ENCODE results near the gene KCNE1. TPM values are rescaled to one million over a fixed set of nuclear protein-coding genes. Genes with fewer than 3 reads are reported as not detected.
"Not testable (repeated sequence)": the region's sequence is repeated elsewhere in the genome, so short reads cannot be mapped to it uniquely, and the experiment has no call there.

Gene KCNE1
- total and polyA plus RNA-seq, 2 donors from 2014 or later = 2.5 to 4.4 TPM

DNA sequence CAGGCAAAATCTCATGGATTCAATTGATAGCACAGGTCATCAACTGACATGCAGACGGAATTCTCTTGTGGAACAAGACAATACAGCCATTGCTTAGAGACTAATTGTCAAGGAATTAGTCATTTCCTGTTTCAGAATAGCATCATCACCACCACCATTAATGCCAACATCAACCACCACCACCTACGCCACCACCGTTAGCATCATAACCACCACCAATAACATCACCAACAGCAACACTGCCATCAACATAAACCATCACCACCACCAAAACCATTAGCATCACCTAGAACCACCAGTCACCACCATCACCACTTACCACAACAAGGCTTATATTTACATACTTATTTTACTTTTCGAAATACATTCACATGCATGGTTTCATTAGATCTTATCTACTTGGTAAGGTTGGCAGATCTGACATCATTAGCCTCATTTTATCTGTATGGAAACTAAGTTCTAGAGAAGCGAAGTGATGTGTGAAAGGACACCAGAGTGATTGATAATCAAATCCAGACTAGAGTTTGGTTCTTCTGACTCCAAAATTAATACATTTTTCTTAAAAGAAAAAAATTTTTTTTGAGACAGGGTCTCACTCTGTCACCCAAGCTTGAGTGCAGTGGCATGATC is 94.4 kb downstream of the KCNE1 start:
- intact Hi-C loops (cut with DNase I); FAIRE-seq; DNase-seq: not testable (repeated sequence)

DNA sequence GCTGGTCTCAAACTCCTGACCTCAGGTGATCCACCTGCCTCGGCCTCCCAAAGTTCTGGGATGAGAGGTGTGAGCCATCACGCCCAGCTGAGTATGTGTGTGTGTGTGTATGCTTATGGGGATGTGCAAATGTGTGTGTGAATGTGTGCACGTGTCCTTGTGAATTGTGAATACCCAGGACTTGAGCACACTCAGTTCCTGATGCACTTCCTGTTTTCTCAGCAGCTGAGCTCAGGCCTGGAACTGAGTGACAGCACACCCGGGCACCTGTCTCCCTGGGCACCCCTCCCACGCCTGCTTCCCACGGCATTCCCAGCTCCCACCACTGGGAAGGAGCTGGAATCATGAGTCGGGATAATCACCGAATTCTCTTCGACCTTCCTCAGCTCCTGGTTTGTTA is 104.7 kb downstream of the KCNE1 start:
- intact Hi-C loops (cut with DNase I); H3K27ac ChIP-seq (ENCODE audit: low read depth in 2 of 2, low read length in 2 of 2); H3K4me3 ChIP-seq (ENCODE audit: low read length in 3 of 3); FAIRE-seq; H3K4me1 ChIP-seq (ENCODE audit: control insufficient read depth in 2 of 3, insufficient read depth in 2 of 3, low read depth in 1 of 3, low read length in 3 of 3); H3K9ac ChIP-seq (ENCODE audit: low read length in 3 of 3); H3K27me3 ChIP-seq (ENCODE audit: control insufficient read depth, insufficient read depth, low read length); DNase-seq; H3K36me3 ChIP-seq (ENCODE audit: control insufficient read depth in 2 of 3, insufficient read depth in 3 of 3, low read length in 3 of 3); H3K9me3 ChIP-seq (ENCODE audit: control insufficient read depth in 2 of 3, insufficient read depth in 1 of 3, low read length in 3 of 3): not testable (repeated sequence)

More for the DNA sequence above, 94.4 kb downstream of the KCNE1 start:
- H3K27ac ChIP-seq (ENCODE audit: low read depth in 2 of 2, low read length in 2 of 2); H3K4me3 ChIP-seq (ENCODE audit: low read length in 3 of 3); H3K9ac ChIP-seq (ENCODE audit: low read length in 3 of 3); H3K9me3 ChIP-seq (ENCODE audit: control insufficient read depth in 2 of 3, insufficient read depth in 1 of 3, low read length in 3 of 3); H3K27me3 ChIP-seq (ENCODE audit: control insufficient read depth, insufficient read depth, low read length); H3K4me1 ChIP-seq (ENCODE audit: control insufficient read depth in 2 of 3, insufficient read depth in 2 of 3, low read depth in 1 of 3, low read length in 3 of 3); H3K36me3 ChIP-seq (ENCODE audit: control insufficient read depth in 2 of 3, insufficient read depth in 3 of 3, low read length in 3 of 3): not testable (repeated sequence)

DNA sequence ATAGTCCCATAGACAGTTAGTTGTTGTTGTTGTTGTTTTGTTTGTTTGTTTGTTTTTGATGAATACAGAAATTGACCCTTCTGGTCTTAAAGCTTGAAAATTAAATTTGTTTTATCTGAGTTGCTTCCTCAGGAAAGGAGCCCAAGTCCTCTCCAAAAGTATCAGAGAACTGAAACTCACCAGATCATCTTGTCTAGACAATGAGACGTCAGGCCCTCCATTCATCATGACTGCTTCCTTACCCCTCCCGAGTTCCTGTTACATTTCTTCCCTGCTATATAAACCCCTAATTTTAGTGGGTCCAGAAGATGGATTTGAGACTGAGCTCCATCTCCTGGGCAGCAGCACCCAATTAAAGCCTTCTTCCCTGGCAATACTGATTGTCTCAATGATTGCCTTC is 105.3 kb downstream of the KCNE1 start:
- H3K4me3 ChIP-seq (ENCODE audit: low read length in 3 of 3); FAIRE-seq; intact Hi-C loops (cut with DNase I); H3K27me3 ChIP-seq (ENCODE audit: control insufficient read depth, insufficient read depth, low read length); H3K9ac ChIP-seq (ENCODE audit: low read length in 3 of 3); H3K36me3 ChIP-seq (ENCODE audit: control insufficient read depth in 2 of 3, insufficient read depth in 3 of 3, low read length in 3 of 3); H3K4me1 ChIP-seq (ENCODE audit: control insufficient read depth in 2 of 3, insufficient read depth in 2 of 3, low read depth in 1 of 3, low read length in 3 of 3); DNase-seq; H3K27ac ChIP-seq (ENCODE audit: low read depth in 2 of 2, low read length in 2 of 2); H3K9me3 ChIP-seq (ENCODE audit: control insufficient read depth in 2 of 3, insufficient read depth in 1 of 3, low read length in 3 of 3): not testable (repeated sequence)

DNA sequence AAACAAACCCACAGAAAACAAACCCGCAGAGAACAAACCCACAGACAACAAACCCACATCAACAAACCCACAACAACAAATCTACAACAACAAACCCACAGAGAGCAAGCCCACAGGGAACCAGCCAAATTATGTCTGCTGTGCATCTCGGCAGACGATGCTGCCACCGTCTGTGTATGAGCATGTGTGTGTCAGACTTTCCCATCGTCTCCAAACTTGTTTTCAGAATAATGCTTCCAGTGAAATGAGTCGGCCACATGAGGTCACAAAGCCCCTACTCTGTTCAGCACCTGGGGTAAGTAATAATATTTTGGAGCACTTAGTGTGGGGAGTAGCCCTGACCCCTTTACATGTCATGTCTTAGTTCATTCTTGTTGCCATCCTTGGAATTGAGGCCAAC is 105.9 kb downstream of the KCNE1 start:
- H3K27me3 ChIP-seq (ENCODE audit: control insufficient read depth, insufficient read depth, low read length); H3K9ac ChIP-seq (ENCODE audit: low read length in 3 of 3); DNase-seq; H3K9me3 ChIP-seq (ENCODE audit: control insufficient read depth in 2 of 3, insufficient read depth in 1 of 3, low read length in 3 of 3); H3K36me3 ChIP-seq (ENCODE audit: control insufficient read depth in 2 of 3, insufficient read depth in 3 of 3, low read length in 3 of 3); H3K4me1 ChIP-seq (ENCODE audit: control insufficient read depth in 2 of 3, insufficient read depth in 2 of 3, low read depth in 1 of 3, low read length in 3 of 3); FAIRE-seq; H3K27ac ChIP-seq (ENCODE audit: low read depth in 2 of 2, low read length in 2 of 2); intact Hi-C loops (cut with DNase I); H3K4me3 ChIP-seq (ENCODE audit: low read length in 3 of 3): not testable (repeated sequence)

DNA sequence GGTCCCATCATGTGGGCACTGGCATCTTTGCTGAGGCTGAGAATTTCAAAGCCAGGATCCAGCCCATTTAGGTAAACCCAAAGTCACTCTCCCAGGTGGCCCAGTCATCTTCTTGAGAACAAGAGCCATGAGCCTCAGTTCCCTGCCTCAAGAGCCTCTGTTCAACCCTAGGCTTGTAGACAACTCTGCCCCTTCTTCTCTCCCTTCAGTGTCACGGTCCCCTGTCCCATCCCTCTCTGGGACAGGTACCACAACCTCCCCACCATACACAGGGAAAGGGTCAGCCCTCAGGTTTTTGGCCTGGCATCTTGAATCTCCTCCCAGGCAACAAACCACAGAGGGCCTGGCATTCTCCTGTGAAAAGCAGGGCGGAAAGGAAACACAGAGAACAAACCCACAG is 106.3 kb downstream of the KCNE1 start:
- FAIRE-seq; H3K9me3 ChIP-seq (ENCODE audit: control insufficient read depth in 2 of 3, insufficient read depth in 1 of 3, low read length in 3 of 3); H3K36me3 ChIP-seq (ENCODE audit: control insufficient read depth in 2 of 3, insufficient read depth in 3 of 3, low read length in 3 of 3); H3K4me1 ChIP-seq (ENCODE audit: control insufficient read depth in 2 of 3, insufficient read depth in 2 of 3, low read depth in 1 of 3, low read length in 3 of 3); H3K27ac ChIP-seq (ENCODE audit: low read depth in 2 of 2, low read length in 2 of 2); H3K27me3 ChIP-seq (ENCODE audit: control insufficient read depth, insufficient read depth, low read length); H3K4me3 ChIP-seq (ENCODE audit: low read length in 3 of 3); H3K9ac ChIP-seq (ENCODE audit: low read length in 3 of 3); DNase-seq; intact Hi-C loops (cut with DNase I): not testable (repeated sequence)

DNA sequence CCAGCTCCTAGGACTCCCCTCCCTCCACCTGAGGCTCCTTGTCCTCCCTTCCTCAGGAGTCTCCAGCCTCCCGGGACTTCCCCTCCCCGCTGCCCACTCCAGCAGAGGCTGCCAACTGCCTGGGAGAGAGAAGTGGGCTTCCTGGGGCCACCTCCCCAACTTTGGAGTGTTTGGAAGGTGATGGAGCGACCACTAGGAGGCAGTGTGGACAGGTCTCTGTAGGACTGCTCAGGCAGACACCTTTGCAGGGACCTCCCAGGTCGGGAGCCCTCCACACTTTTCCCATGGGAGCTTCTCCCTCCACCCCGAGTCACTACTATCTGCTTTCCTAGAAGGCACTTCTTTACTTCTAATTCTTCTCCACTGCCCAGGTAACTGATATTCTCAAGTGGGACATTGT is 107.3 kb downstream of the KCNE1 start:
- H3K4me3 ChIP-seq (ENCODE audit: low read length in 3 of 3); H3K27me3 ChIP-seq (ENCODE audit: control insufficient read depth, insufficient read depth, low read length); H3K27ac ChIP-seq (ENCODE audit: low read depth in 2 of 2, low read length in 2 of 2); H3K9ac ChIP-seq (ENCODE audit: low read length in 3 of 3); H3K9me3 ChIP-seq (ENCODE audit: control insufficient read depth in 2 of 3, insufficient read depth in 1 of 3, low read length in 3 of 3); intact Hi-C loops (cut with DNase I); H3K4me1 ChIP-seq (ENCODE audit: control insufficient read depth in 2 of 3, insufficient read depth in 2 of 3, low read depth in 1 of 3, low read length in 3 of 3); DNase-seq; H3K36me3 ChIP-seq (ENCODE audit: control insufficient read depth in 2 of 3, insufficient read depth in 3 of 3, low read length in 3 of 3); FAIRE-seq: not testable (repeated sequence)

DNA sequence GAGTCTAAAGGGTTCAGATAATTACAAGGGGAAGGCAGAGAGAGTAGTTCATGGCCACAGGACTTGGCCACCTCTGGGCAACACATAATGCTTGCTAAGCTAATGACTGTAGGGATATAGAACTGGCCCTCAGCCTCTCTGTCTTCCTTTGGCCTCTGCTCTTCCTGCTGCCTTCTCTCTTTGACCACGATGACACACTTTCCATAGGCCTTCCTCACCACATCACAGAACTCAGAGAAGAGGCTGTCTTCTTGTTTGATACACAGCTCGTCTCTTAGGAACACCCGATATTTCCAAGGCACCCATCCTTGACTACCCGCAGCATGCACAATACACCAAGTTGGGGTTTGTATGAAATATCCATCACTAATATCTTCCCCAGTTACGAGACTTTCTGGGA is 111.5 kb downstream of the KCNE1 start:
- H3K4me1 ChIP-seq (ENCODE audit: control insufficient read depth in 2 of 3, insufficient read depth in 2 of 3, low read depth in 1 of 3, low read length in 3 of 3); FAIRE-seq; H3K9me3 ChIP-seq (ENCODE audit: control insufficient read depth in 2 of 3, insufficient read depth in 1 of 3, low read length in 3 of 3); H3K27ac ChIP-seq (ENCODE audit: low read depth in 2 of 2, low read length in 2 of 2); H3K4me3 ChIP-seq (ENCODE audit: low read length in 3 of 3); H3K27me3 ChIP-seq (ENCODE audit: control insufficient read depth, insufficient read depth, low read length); intact Hi-C loops (cut with DNase I); DNase-seq; H3K36me3 ChIP-seq (ENCODE audit: control insufficient read depth in 2 of 3, insufficient read depth in 3 of 3, low read length in 3 of 3); H3K9ac ChIP-seq (ENCODE audit: low read length in 3 of 3): not testable (repeated sequence)

Measured in kidney (tissue), 11 donors.